RWPE1 (cell line): ENCODE data around the gene CMPK2.

Experiments
- CTCF ChIA-PET: fragments of 350-600 bp; sonication (Branson Sonifier 250); formaldehyde crosslinking; extraction: SDS; loops from one replicate; lab custom pipeline; 2021; lab: Yijun Ruan, JAX
- POLR2A ChIA-PET: fragments of 400-600 bp; formaldehyde crosslinking; extraction: SDS; loops from one replicate; lab custom pipeline; 2020; ENCODE audit warnings: antibody characterized with exemption; ENCODE audit not compliant: low non-redundant PET; lab: Yijun Ruan, JAX
- DNase-seq: peaks from one replicate; pipeline ENCODE4 v3.0.0; 2012; ENCODE audit warnings: low spot score
- H3K27ac ChIP-seq: fragments of 450-650 bp; 2 replicates; pipeline ENCODE4 v1.5.1; 2017
- TF ChIP-seq, protein P1 (sequence below): fragments of 450-650 bp; conservative IDR thresholded peaks from 2 replicates; pipeline ENCODE4 v1.5.1; 2017; ENCODE audit warnings: low read depth, mild to moderate bottlenecking

Gene CMPK2

DNA sequence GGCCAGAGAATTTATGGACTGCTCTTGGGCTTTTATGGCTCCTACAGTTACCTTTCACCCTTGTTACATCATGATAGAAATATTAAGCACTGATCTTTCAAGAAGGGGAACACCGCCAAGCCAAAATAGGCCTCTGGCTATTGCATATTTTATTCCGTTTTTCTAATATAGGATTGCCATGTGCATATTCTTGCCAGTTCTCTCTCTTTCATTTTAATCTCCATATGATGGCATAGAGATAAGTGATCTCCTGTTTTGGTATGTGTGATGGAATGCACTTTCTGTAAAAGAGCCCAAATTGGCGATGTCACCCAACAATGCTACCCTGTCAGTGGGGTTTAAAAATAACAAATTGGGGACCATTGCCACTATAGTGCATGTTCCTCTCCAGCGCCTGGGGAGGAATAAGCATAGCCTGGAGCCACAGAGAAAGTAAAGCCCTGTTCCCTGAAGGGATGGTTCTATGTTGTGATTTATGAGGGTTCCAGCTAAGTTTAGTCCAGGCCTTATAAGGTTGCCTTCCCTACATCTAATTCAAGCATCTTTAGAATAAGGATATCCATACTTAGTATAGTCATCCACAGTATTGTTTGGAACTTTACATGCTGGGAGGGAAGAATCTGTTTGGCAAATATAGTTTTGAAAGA is 26.9 kb downstream of the CMPK2 start:
- TF ChIP-seq, protein P1, sequence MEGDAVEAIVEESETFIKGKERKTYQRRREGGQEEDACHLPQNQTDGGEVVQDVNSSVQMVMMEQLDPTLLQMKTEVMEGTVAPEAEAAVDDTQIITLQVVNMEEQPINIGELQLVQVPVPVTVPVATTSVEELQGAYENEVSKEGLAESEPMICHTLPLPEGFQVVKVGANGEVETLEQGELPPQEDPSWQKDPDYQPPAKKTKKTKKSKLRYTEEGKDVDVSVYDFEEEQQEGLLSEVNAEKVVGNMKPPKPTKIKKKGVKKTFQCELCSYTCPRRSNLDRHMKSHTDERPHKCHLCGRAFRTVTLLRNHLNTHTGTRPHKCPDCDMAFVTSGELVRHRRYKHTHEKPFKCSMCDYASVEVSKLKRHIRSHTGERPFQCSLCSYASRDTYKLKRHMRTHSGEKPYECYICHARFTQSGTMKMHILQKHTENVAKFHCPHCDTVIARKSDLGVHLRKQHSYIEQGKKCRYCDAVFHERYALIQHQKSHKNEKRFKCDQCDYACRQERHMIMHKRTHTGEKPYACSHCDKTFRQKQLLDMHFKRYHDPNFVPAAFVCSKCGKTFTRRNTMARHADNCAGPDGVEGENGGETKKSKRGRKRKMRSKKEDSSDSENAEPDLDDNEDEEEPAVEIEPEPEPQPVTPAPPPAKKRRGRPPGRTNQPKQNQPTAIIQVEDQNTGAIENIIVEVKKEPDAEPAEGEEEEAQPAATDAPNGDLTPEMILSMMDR: no peak
- ChIA-PET POLR2A (no interaction called here), CTCF (no interaction called here)
- H3K27ac ChIP-seq: no peak overlapping the region
- DNase-seq: no peak

DNA sequence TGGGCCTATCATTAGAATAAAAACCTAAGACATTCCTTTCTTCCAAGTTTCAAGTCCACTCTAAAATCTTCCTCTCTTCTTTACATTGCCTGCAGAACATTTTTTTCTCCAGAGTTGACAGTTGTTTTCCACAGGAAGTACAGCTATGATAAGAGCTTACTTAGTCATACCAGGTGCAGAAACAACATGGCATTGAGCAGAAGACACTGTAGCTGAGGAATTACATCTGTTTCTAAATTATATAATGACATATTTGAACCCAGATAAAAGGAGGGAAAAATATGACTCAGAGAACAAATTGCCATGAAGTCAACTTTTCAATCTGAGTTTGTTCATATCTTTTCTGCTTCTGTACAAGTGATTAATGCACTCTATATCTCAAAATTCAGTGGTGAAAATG is 30.2 kb downstream of the CMPK2 start:
- TF ChIP-seq, protein P1: no peak
- DNase-seq: no peak
- H3K27ac ChIP-seq: no peak overlapping the region
- CTCF ChIA-PET: interaction anchor here (0.5 to 0.7 kb wide), 2 partner anchors 185 to 646 kb away, joined by 3 to 4 read pairs; no protein-coding TSS in a partner anchor
- POLR2A ChIA-PET: no interaction called here

DNA sequence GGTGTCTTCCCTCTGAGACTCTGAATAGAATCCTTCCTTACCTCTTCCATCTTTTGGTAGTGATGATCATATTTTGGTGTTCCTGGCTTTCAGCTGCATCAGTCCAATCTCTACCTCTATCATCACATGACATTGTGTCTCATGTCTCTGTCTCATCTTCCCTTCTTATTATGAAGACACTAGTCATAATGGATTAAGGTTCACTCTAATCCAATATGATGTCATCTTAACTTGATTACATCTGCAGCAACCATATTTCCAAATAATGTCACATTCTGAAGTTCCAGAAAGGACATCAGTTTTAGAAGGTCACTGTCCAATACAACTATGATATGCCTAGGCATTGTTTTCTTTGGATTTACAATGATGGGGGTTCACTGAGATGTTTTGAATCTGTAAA is 31.5 kb downstream of the CMPK2 start:
- DNase-seq: no peak
- CTCF ChIA-PET: no interaction called here
- POLR2A ChIA-PET: no interaction called here

DNA sequence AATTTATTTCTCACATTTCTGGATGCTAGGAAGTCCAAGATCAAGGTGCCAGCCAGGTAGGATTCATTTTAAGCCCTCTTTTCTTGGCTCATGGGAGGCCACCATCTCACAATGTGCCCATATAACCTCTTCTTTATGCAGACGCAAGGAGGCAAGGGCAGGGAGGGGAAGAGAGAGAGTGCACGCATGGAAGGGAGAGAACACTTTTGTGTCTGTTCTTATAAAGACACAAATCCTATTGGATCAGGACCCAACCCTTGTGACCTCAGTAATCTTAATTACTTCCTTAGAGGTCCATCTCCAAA is 32.5 kb downstream of the CMPK2 start:
- ChIA-PET CTCF (no interaction called here), POLR2A (no interaction called here)
- H3K27ac ChIP-seq: no peak overlapping the region
- no peak for DNase-seq
- TF ChIP-seq, protein P1: no peak

More for the DNA sequence above, 31.5 kb downstream of the CMPK2 start:
- TF ChIP-seq, protein P1: no peak
- no peak overlapping the region for H3K27ac ChIP-seq

DNA sequence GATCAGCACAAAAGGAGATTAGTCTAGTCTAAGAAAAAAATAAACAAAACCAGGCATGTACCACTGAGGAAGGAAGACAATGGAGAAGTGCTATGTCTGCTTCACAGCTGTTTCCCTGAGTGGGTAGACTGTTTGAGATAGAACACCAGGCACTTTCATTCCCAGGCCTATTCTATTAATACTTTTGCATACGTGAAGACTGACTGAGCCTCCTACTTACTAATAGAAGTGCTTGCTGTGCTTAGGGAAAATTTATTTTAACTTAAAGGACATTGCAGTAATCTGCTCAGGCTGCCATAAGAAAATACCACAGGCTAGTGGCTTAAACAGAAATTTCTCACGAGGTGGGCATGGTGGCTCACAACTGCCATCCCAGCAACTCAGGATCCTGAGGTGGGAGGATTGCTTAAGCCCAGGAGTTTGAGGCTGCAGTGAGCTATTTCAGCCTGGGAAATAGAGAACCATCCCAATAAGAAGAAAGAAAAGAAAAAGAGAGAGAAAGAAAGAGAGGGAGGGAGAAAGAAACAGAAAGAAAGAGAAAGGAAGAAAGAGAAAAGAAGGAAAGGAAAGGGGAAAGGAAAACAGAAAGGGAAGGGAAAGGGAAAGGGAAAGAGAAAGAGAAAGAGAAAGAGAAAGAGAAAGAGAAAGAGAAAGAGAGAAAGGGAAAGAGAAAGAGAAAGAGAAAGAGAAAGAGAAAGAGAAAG is 33.0 kb downstream of the CMPK2 start:
- ChIA-PET CTCF (no interaction called here), POLR2A (no interaction called here)
- H3K27ac ChIP-seq: no peak overlapping the region
- TF ChIP-seq, protein P1: no peak
- DNase-seq: no peak

DNA sequence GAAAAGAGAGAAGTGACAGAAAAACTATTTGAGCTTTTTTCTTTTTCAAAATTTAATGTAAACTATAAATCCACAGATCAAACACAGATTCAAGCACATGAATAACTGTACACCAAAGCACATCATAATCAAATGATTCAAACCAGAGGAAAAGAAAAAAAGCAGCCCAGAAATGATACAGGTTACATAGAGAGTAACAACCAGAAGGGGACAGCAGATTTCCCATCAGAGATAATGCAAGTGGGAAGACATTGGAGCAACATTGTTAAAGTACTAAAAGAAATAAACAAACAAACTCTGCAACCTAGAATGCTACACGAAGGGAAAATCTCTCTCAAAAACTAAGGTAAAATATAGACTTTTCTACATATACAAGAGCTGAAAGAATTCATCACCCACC is 34.5 kb downstream of the CMPK2 start:
- CTCF ChIA-PET: interaction anchor here (0.6 kb wide), 1 partner anchor 599 kb away, joined by 3 read pairs; no protein-coding TSS in a partner anchor

More for the DNA sequence above, 34.5 kb downstream of the CMPK2 start:
- TF ChIP-seq, protein P1: no peak
- POLR2A ChIA-PET: no interaction called here
- no peak overlapping the region for H3K27ac ChIP-seq
- no peak for DNase-seq
